Neural crest cell (in vitro differentiated cells): ENCODE data around the gene PPM1B. TPM values are rescaled to one million over a fixed set of nuclear protein-coding genes. Genes with fewer than 3 reads are reported as not detected.
"Not testable (repeated sequence)": the region's sequence is repeated elsewhere in the genome, so short reads cannot be mapped to it uniquely, and the experiment has no call there.

Source experiments
- DNase-seq: peaks from one replicate; pipeline ENCODE4 v3.0.0; 2021; ENCODE audit warnings: low read depth, mixed read lengths, low spot score
- H3K27ac Mint-ChIP-seq: one replicate; pipeline ENCODE4 v1.8.0; 2021; ENCODE audit warnings: mild to moderate bottlenecking, mixed read lengths; ENCODE audit not compliant: unreplicated experiment
- H3K27me3 Mint-ChIP-seq: 2 replicates; pipeline ENCODE4 v1.8.0; 2021; ENCODE audit warnings: low read depth, mild to moderate bottlenecking, mixed read lengths
- H3K36me3 Mint-ChIP-seq: 2 replicates; pipeline ENCODE4 v1.8.0; 2021; ENCODE audit warnings: low read depth, mild to moderate bottlenecking, mixed read lengths
- H3K4me1 Mint-ChIP-seq: 2 replicates; pipeline ENCODE4 v1.8.0; 2021; ENCODE audit warnings: mixed read lengths
- H3K4me3 Mint-ChIP-seq: one replicate; pipeline ENCODE4 v1.8.0; 2021; ENCODE audit warnings: mild to moderate bottlenecking, mixed read lengths
- H3K9me3 Mint-ChIP-seq: 2 replicates; pipeline ENCODE4 v1.8.0; 2021; ENCODE audit warnings: mixed read lengths
- total RNA-seq: library from RNA; stranded (reverse); gene quantifications from 2 replicates; pipeline ENCODE4 v1.2.1, GENCODE V29; 2021
- TF ChIP-seq, protein P1 (sequence below): fragments of 200-600 bp; sonication (generic); conservative IDR thresholded peaks from 2 replicates; pipeline ENCODE4 v1.5.0; 2021; ENCODE audit warnings: antibody characterized with exemption, mild to moderate bottlenecking

The PPM1B gene
- total RNA-seq, 1 donor from 2014 or later: 37.4 TPM

GRCh38 chr2:44167908-44168680, 581 bp upstream of the PPM1B start:
- peaks cover 2% of the 10 kb centered on the region for H3K27me3 Mint-ChIP-seq
- DNase-seq: peak; percentile 89
- peaks cover 24% of the 10 kb centered on the region for H3K4me1 Mint-ChIP-seq
- H3K27ac Mint-ChIP-seq: peak overlapping the region; percentile 98
- TF ChIP-seq, protein P1, sequence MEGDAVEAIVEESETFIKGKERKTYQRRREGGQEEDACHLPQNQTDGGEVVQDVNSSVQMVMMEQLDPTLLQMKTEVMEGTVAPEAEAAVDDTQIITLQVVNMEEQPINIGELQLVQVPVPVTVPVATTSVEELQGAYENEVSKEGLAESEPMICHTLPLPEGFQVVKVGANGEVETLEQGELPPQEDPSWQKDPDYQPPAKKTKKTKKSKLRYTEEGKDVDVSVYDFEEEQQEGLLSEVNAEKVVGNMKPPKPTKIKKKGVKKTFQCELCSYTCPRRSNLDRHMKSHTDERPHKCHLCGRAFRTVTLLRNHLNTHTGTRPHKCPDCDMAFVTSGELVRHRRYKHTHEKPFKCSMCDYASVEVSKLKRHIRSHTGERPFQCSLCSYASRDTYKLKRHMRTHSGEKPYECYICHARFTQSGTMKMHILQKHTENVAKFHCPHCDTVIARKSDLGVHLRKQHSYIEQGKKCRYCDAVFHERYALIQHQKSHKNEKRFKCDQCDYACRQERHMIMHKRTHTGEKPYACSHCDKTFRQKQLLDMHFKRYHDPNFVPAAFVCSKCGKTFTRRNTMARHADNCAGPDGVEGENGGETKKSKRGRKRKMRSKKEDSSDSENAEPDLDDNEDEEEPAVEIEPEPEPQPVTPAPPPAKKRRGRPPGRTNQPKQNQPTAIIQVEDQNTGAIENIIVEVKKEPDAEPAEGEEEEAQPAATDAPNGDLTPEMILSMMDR: no peak
- peak overlapping the region; percentile 94 for H3K4me3 Mint-ChIP-seq
- H3K36me3 Mint-ChIP-seq: peaks cover 11% of the 10 kb centered on the region
- H3K9me3 Mint-ChIP-seq: peaks cover 12% of the 10 kb centered on the region

GRCh38 chr2:44169155-44169898, 652 bp downstream of the PPM1B start:
- peak; percentile 36 for DNase-seq
- peak overlapping the region; percentile 85 for H3K27ac Mint-ChIP-seq
- H3K27me3 Mint-ChIP-seq: peaks cover 2% of the 10 kb centered on the region
- TF ChIP-seq, protein P1: no peak
- peaks cover 11% of the 10 kb centered on the region for H3K36me3 Mint-ChIP-seq
- peaks cover 12% of the 10 kb centered on the region for H3K9me3 Mint-ChIP-seq
- H3K4me3 Mint-ChIP-seq: peak overlapping the region; percentile 94
- peaks cover 29% of the 10 kb centered on the region for H3K4me1 Mint-ChIP-seq

DNA sequence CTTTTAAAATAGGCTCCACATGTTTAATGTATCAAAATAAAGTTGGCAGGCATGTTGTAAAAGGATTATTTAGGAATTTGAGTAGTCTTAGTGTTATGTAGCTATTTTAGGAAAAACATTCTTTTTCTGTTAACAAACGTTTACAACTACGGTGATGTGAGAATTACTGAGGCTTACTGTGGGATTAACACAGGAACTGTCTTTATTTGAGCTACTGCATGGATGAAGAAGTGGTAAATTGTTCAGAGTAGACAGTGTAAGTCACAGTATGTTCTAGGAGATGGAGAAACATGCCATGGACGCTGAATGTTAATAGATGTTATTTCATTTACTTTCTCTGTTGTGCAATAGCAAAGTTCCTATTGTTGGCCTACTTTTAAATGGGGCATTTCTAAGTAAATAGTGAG, 1.6 kb downstream of the PPM1B start:
- Mint-ChIP-seq H3K4me1 (peaks cover 31% of the 10 kb centered on the region), H3K4me3 (peak overlapping the region; percentile 89), H3K27ac (no peak overlapping the region), H3K27me3 (peaks cover 2% of the 10 kb centered on the region), H3K36me3 (peaks cover 11% of the 10 kb centered on the region), H3K9me3 (peaks cover 12% of the 10 kb centered on the region)
- DNase-seq: no peak
- TF ChIP-seq, protein P1: no peak

DNA sequence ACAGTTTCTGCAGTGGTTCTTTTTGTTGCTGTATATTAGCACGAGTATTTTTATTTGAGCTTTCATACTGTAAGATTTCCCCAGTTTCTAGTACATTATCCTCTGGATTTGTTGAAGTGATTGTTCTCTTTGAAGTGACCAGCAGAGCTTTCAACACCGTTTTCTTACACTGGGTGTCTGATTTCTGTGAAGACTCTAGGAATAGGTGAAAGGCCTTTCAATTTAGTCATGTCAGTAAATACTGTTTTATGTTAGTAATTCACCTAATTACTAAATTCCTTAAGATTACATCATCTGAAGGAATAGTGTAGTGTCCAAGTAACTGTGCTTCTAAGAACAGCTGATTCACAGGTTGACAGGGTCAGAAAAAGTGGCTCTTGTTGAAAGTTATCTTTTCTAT, 2.3 kb downstream of the PPM1B start:
- peaks cover 12% of the 10 kb centered on the region for H3K9me3 Mint-ChIP-seq
- H3K4me3 Mint-ChIP-seq: peak overlapping the region; percentile 89
- H3K4me1 Mint-ChIP-seq: peaks cover 34% of the 10 kb centered on the region
- TF ChIP-seq, protein P1: no peak
- H3K27ac Mint-ChIP-seq: peak overlapping the region; percentile 48
- peaks cover 11% of the 10 kb centered on the region for H3K36me3 Mint-ChIP-seq
- H3K27me3 Mint-ChIP-seq: peaks cover 2% of the 10 kb centered on the region
- no peak for DNase-seq

GRCh38 chr2:44171442-44171841, 2.8 kb downstream of the PPM1B start:
- H3K27me3 Mint-ChIP-seq, H3K36me3 Mint-ChIP-seq, H3K27ac Mint-ChIP-seq, DNase-seq: not testable (repeated sequence)
- H3K4me3 Mint-ChIP-seq: peak overlapping the region; percentile 89
- peaks cover 34% of the 10 kb centered on the region for H3K4me1 Mint-ChIP-seq
- H3K9me3 Mint-ChIP-seq: peaks cover 10% of the 10 kb centered on the region

DNA sequence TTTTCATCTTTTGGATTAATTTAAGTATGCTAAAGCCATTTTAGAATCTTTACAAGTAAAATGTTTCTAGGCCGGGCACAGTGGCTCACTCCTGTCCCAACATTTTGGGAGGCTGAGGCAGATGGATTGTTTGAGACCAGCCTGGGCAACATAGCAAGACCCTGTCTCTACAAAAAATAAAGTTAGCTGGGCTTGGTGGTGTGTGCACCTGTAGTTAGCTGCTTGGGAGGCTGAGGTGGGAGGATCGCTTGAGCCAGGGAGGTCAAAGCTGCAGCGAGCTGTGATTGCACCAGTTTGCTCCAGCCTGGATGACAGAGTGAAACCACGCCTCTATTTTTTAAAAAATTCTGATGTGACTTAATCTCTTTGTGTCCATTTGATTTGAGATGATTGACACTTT, 3.9 kb downstream of the PPM1B start:
- Mint-ChIP-seq H3K9me3 (peaks cover 4% of the 10 kb centered on the region), H3K27me3 (peaks cover 2% of the 10 kb centered on the region), H3K4me3 (peak overlapping the region; percentile 45), H3K36me3 (peaks cover 4% of the 10 kb centered on the region), H3K27ac (no peak overlapping the region), H3K4me1 (peaks cover 32% of the 10 kb centered on the region)
- TF ChIP-seq, protein P1: no peak
- DNase-seq: no peak
